ENCODE data around the gene KIF16B.

GRCh38 chr20:16411361-16411760, 161.9 kb downstream of the KIF16B start:
- TF ChIP-seq CTCF (IDR thresholded peaks at IDR 0.05) (no peak), POLR2A (IDR thresholded peaks at IDR 0.05) (no peak), EP300 (IDR thresholded peaks at IDR 0.05) (no peak), POLR2AphosphoS5 (IDR thresholded peaks at IDR 0.05) (no peak)

Measured in sigmoid colon (tissue), 4 donors.